Endodermal cell (in vitro differentiated cells): Measurements from ENCODE around the gene ASIP. TPM values are rescaled to one million over a fixed set of nuclear protein-coding genes. Genes with fewer than 3 reads are reported as not detected.
A peak's percentile ranks its signal among the peaks of the same experiment; 100 is the strongest.

Source experiments
- DNase-seq: peaks from one replicate; pipeline ENCODE4 v3.0.0-alpha.2; 2017
- H3K27ac ChIP-seq: 2 replicates; pipeline ENCODE4 v1.5.1; 2013; ENCODE audit warnings: mild to moderate bottlenecking, low read depth, low read length, moderate library complexity
- H3K27me3 ChIP-seq: 2 replicates; pipeline ENCODE4 v1.6.1; 2013; ENCODE audit warnings: mild to moderate bottlenecking, low read length, moderate library complexity; ENCODE audit not compliant: insufficient read depth, control insufficient read depth, poor library complexity, severe bottlenecking
- H3K36me3 ChIP-seq: 2 replicates; pipeline ENCODE4 v1.7.0; 2013; ENCODE audit warnings: mild to moderate bottlenecking, low read length, moderate library complexity; ENCODE audit not compliant: control insufficient read depth, insufficient read depth
- H3K4me1 ChIP-seq: one replicate; pipeline ENCODE4 v1.7.0; 2013; ENCODE audit warnings: low read length; ENCODE audit not compliant: control insufficient read depth, insufficient read depth
- H3K4me3 ChIP-seq: 2 replicates; pipeline ENCODE4 v1.5.1; 2013; ENCODE audit warnings: mild to moderate bottlenecking, low read length, moderate library complexity
- H3K9ac ChIP-seq: 2 replicates; pipeline ENCODE4 v1.6.1; 2013; ENCODE audit warnings: mild to moderate bottlenecking, low read length, moderate library complexity; ENCODE audit not compliant: poor library complexity, severe bottlenecking; ENCODE audit errors: extremely low read depth
- H3K9me3 ChIP-seq: 2 replicates; pipeline ENCODE4 v1.6.1; 2013; ENCODE audit warnings: mild to moderate bottlenecking, low read length, moderate library complexity; ENCODE audit not compliant: control insufficient read depth
- H3K27ac Mint-ChIP-seq: 2 replicates; pipeline ENCODE4 v1.8.0; 2020; ENCODE audit warnings: mixed read lengths
- H3K27me3 Mint-ChIP-seq: 2 replicates; pipeline ENCODE4 v1.8.0; 2021; ENCODE audit warnings: mild to moderate bottlenecking, mixed read lengths; ENCODE audit not compliant: insufficient read depth
- H3K36me3 Mint-ChIP-seq: 2 replicates; pipeline ENCODE4 v1.8.0; 2020; ENCODE audit warnings: low read depth, mixed read lengths
- H3K4me1 Mint-ChIP-seq: 2 replicates; pipeline ENCODE4 v1.8.0; 2020; ENCODE audit warnings: mixed read lengths
- H3K4me3 Mint-ChIP-seq: 2 replicates; pipeline ENCODE4 v1.8.0; 2020; ENCODE audit warnings: mild to moderate bottlenecking, moderate library complexity, mixed read lengths
- H3K9me3 Mint-ChIP-seq: 2 replicates; pipeline ENCODE4 v1.8.0; 2020; ENCODE audit warnings: mild to moderate bottlenecking, mixed read lengths
- WGBS, 2 experiments: methylation state at CpG; one replicate each; pipeline versions ENCODE4 v1.1.5 to v1.1.7; 2013; ENCODE audit warnings: missing lambda C conversion rate in 2 of 2, mixed read lengths in 1 of 2; ENCODE audit not compliant: insufficient coverage in 1 of 2, insufficient read length in 1 of 2; 5-methylcytosine and 5-hydroxymethylcytosine counted together
- total RNA-seq, 2 donors: library from RNA; stranded (reverse); fragmentation: NEBNext Ultra II Directional in 1 of 2; extraction: Animal tissue kit (Norgen Biotek cat#: 25700) in 1 of 2; gene quantifications; 2 replicates in 1 of 2; 3 replicates in 1 of 2; pipeline ENCODE4 v1.2.1, GENCODE V29; 2021
- TF ChIP-seq, protein P1 (sequence below): fragments of 200-600 bp; sonication (generic); conservative IDR thresholded peaks from 2 replicates; pipeline ENCODE4 v1.5.0; 2021; ENCODE audit warnings: antibody characterized with exemption, mild to moderate bottlenecking

Gene ASIP
- total RNA-seq, 2 donors from 2014 or later = not detected

GRCh38 chr20:34300809-34301586 lies 59.8 kb downstream of the ASIP start:
- Histone ChIP-seq H3K27me3 (no peaks in the 10 kb centered on the region), H3K36me3 (peaks cover 20% of the 10 kb centered on the region), H3K4me1 (no peaks in the 10 kb centered on the region), H3K27ac (no peak overlapping the region), H3K9me3 (no peaks in the 10 kb centered on the region), H3K4me3 (peak overlapping the region; percentile 87), H3K9ac (no peak overlapping the region)
- Mint-ChIP-seq H3K27me3 (no peaks in the 10 kb centered on the region), H3K27ac (peak overlapping the region; percentile 36), H3K36me3 (peaks cover 19% of the 10 kb centered on the region), H3K9me3 (no peaks in the 10 kb centered on the region), H3K4me3 (no peak overlapping the region), H3K4me1 (peaks cover 10% of the 10 kb centered on the region)
- peak; percentile 60 for DNase-seq
- TF ChIP-seq, protein P1, sequence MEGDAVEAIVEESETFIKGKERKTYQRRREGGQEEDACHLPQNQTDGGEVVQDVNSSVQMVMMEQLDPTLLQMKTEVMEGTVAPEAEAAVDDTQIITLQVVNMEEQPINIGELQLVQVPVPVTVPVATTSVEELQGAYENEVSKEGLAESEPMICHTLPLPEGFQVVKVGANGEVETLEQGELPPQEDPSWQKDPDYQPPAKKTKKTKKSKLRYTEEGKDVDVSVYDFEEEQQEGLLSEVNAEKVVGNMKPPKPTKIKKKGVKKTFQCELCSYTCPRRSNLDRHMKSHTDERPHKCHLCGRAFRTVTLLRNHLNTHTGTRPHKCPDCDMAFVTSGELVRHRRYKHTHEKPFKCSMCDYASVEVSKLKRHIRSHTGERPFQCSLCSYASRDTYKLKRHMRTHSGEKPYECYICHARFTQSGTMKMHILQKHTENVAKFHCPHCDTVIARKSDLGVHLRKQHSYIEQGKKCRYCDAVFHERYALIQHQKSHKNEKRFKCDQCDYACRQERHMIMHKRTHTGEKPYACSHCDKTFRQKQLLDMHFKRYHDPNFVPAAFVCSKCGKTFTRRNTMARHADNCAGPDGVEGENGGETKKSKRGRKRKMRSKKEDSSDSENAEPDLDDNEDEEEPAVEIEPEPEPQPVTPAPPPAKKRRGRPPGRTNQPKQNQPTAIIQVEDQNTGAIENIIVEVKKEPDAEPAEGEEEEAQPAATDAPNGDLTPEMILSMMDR = peak; percentile 23
- WGBS, 2 experiments = 72 to 89% methylated on average over 3 to 7 of the region's 7 CpGs

DNA sequence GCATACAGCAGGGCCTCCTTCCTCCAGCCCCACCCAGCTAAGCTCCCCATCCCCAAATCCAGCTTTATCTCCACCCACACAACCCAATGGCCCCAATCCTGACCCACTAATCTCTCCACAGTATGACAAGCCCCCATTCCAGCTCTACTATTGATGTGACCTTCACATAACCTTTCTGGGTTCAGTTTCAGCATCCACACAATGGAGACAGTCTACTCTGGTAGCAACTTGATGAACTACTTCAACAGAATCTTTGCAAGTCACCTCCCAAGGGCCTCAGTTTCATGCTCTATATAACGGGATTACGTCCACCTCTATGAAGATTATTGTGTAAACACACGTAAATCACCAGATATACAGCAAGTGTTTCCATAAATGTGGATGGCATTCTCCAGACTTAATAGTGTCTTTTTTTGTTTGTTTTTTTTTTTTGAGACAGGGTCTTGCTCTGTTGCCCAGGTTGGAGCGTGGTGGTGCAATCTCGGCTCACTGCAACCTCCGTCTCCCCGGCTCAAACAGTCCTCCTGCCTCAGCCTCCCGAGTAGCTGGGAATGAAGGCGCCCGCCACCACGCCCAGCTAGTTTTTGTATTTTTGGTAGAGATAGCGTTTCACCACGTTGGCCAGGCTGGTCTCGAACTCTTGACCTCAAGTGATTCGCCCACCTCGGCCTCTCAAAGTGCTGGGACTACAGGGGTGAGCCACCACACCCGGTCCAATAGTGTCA lies 60.5 kb downstream of the ASIP start:
- H3K4me1 ChIP-seq = no peaks in the 10 kb centered on the region
- Mint-ChIP-seq H3K9me3 (no peaks in the 10 kb centered on the region), H3K36me3 (peaks cover 18% of the 10 kb centered on the region), H3K27ac (no peak overlapping the region), H3K4me1 (peaks cover 10% of the 10 kb centered on the region), H3K4me3 (no peak overlapping the region), H3K27me3 (no peaks in the 10 kb centered on the region)
- peak overlapping the region; percentile 87 for H3K4me3 ChIP-seq
- H3K9me3 ChIP-seq = no peaks in the 10 kb centered on the region
- no peak for DNase-seq
- peaks cover 18% of the 10 kb centered on the region for H3K36me3 ChIP-seq
- peak overlapping the region; percentile 91 for H3K9ac ChIP-seq
- no peak overlapping the region for H3K27ac ChIP-seq
- H3K27me3 ChIP-seq = no peaks in the 10 kb centered on the region
- 91 to 92% methylated on average over 10 to 17 of the region's 17 CpGs for WGBS, 2 experiments
- TF ChIP-seq, protein P1 = no peak

- H3K27ac ChIP-seq = peak overlapping the region; percentile 20
- TF ChIP-seq, protein P1 = peak; percentile 70
- peaks cover 2% of the 10 kb centered on the region for H3K27me3 Mint-ChIP-seq
- H3K36me3 Mint-ChIP-seq = peaks cover 15% of the 10 kb centered on the region
- WGBS, 2 experiments = 38 to 41% methylated on average over 9 of the region's 9 CpGs
- H3K9me3 Mint-ChIP-seq = no peaks in the 10 kb centered on the region
- H3K4me3 Mint-ChIP-seq = no peak overlapping the region
- peak overlapping the region; percentile 92 for H3K27ac Mint-ChIP-seq
- no peaks in the 10 kb centered on the region for H3K9me3 ChIP-seq
- H3K4me1 Mint-ChIP-seq = peaks cover 10% of the 10 kb centered on the region
- H3K36me3 ChIP-seq = peaks cover 18% of the 10 kb centered on the region
- peak overlapping the region; percentile 87 for H3K4me3 ChIP-seq
- H3K9ac ChIP-seq = peak overlapping the region; percentile 91
- H3K4me1 ChIP-seq = no peaks in the 10 kb centered on the region
- DNase-seq = no peak
- no peaks in the 10 kb centered on the region for H3K27me3 ChIP-seq
These were observed 61.1 kb downstream of the ASIP start for GRCh38 chr20:34302312-34302722.
